HCT116 (cell line): ENCODE results near the gene PIKFYVE. TPM values are rescaled to one million over a fixed set of nuclear protein-coding genes. Genes with fewer than 3 reads are reported as not detected.

Experiments
- ATAC-seq: fragments of 200-7000 bp; cut with Tn5 transposase; 2 replicates; pipeline ENCODE4 v1.9.1; 2020; ENCODE audit warnings: mild to moderate bottlenecking, moderate library complexity
- BruUV-seq: library from RNA; stranded (reverse); fragments of 400-500 nt; replicated peaks from 2 replicates; lab custom pipeline; 2021; lab: Mats Ljungman, UMichigan
- CTCF ChIA-PET: fragments of 300-600 bp; sonication (Branson Sonifier 250); formaldehyde crosslinking; loops from one replicate; lab custom pipeline; 2021; ENCODE audit warnings: antibody characterized with exemption; lab: Charles Lee
- POLR2A ChIA-PET: fragments of 300-600, 350-600 bp; sonication (Branson Sonifier 250); formaldehyde crosslinking; loops from one replicate; lab custom pipeline; 2021; ENCODE audit warnings: antibody characterized with exemption; lab: Charles Lee
- RAD21 ChIA-PET, 2 experiments: fragments of 300-600 bp; sonication (Branson Sonifier 250); formaldehyde crosslinking; loops; one replicate each; lab custom pipeline; 2023; ENCODE audit warnings: low total read pairs in 2 of 2; ENCODE audit not compliant: uncharacterized antibody in 2 of 2, unreplicated experiment in 2 of 2, low non-redundant PET in 1 of 2; lab: Charles Lee
- DNase-seq: peaks from one replicate; pipeline ENCODE4 v3.0.0-alpha.2; 2010; ENCODE audit warnings: low read depth, low spot score
- H2AFZ ChIP-seq: fragments of 200-600 bp; shearing (Covaris generic), sonication (generic); 2 replicates; pipeline ENCODE4 v1.6.1; 2017; ENCODE audit warnings: low read depth, mixed run types, mixed read lengths, antibody characterized with exemption, low read length; ENCODE audit not compliant: poor library complexity, severe bottlenecking
- H3K27ac ChIP-seq: 2 replicates; pipeline ENCODE4 v1.5.1; 2012; ENCODE audit warnings: low read depth, low read length
- H3K27me3 ChIP-seq: fragments of 200-600 bp; sonication (generic); 2 replicates; pipeline ENCODE4 v1.6.1; 2016; ENCODE audit warnings: mixed run types, low read length, mixed read lengths; ENCODE audit not compliant: insufficient read depth
- H3K36me3 ChIP-seq, 2 experiments: fragments of 200-500 bp in 1 of 2; fragments of 200-600 bp in 1 of 2; sonication (Bioruptor generic) in 1 of 2; sonication (generic) in 1 of 2; 2 replicates each; pipeline versions ENCODE4 v1.5.1 to v1.6.1; 2014 to 2016; ENCODE audit warnings: low read length in 2 of 2, inconsistent platforms in 1 of 2, mixed read lengths in 1 of 2, mixed run types in 1 of 2; ENCODE audit not compliant: insufficient read depth in 2 of 2, control insufficient read depth in 1 of 2
- H3K4me1 ChIP-seq, 2 experiments: fragments of 200-600 bp in 1 of 2; sonication (generic) in 1 of 2; 2 replicates each; pipeline versions ENCODE4 v1.5.1 to v1.6.1; 2012 to 2017; ENCODE audit warnings: low read length in 2 of 2, inconsistent platforms in 1 of 2, mild to moderate bottlenecking in 1 of 2, mixed read lengths in 1 of 2, mixed run types in 1 of 2, moderate library complexity in 1 of 2; ENCODE audit not compliant: insufficient read depth in 2 of 2, control insufficient read depth in 1 of 2
- H3K4me2 ChIP-seq: fragments of 200-600 bp; sonication (generic); 2 replicates; pipeline ENCODE4 v1.6.1; 2017; ENCODE audit warnings: mixed run types, low read length, mixed read lengths
- H3K4me3 ChIP-seq, 2 experiments: fragments of 200-600 bp in 1 of 2; sonication (generic) in 1 of 2; replicated peaks in 1 of 2; 2 replicates each; pipeline ENCODE4 v1.5.1; 2011 to 2016; ENCODE audit warnings: low read length in 2 of 2, control low read depth in 1 of 2, low read depth in 1 of 2, mild to moderate bottlenecking in 1 of 2, mixed read lengths in 1 of 2, mixed run types in 1 of 2
- H3K79me2 ChIP-seq: fragments of 200-600 bp; sonication (generic); 2 replicates; pipeline ENCODE4 v1.6.1; 2017; ENCODE audit warnings: mild to moderate bottlenecking, mixed run types, low read length, moderate library complexity, mixed read lengths; ENCODE audit not compliant: insufficient read depth
- H3K9ac ChIP-seq: fragments of 200-600 bp; sonication (generic); 2 replicates; pipeline ENCODE4 v1.6.1; 2016; ENCODE audit warnings: low read length, mixed read lengths
- H3K9me2 ChIP-seq: fragments of 200-600 bp; sonication (generic), shearing (Covaris generic); 2 replicates; pipeline ENCODE4 v1.6.1; 2017; ENCODE audit warnings: mixed run types, mild to moderate bottlenecking, moderate library complexity; ENCODE audit not compliant: insufficient read depth
- H3K9me3 ChIP-seq, 2 experiments: fragments of 200-500 bp in 1 of 2; fragments of 200-600 bp in 1 of 2; sonication (Bioruptor generic) in 1 of 2; sonication (generic) in 1 of 2; 2 replicates each; pipeline ENCODE4 v1.6.1; 2014 to 2017; ENCODE audit warnings: low read length in 2 of 2, mixed read lengths in 2 of 2, inconsistent platforms in 1 of 2, low read depth in 1 of 2, mild to moderate bottlenecking in 1 of 2, mixed run types in 1 of 2, moderate library complexity in 1 of 2; ENCODE audit not compliant: control insufficient read depth in 1 of 2, insufficient read depth in 1 of 2
- H4K20me1 ChIP-seq: fragments of 200-600 bp; sonication (generic), shearing (Covaris generic); 2 replicates; pipeline ENCODE4 v1.6.1; 2017; ENCODE audit warnings: mixed run types, mild to moderate bottlenecking, moderate library complexity; ENCODE audit not compliant: insufficient read depth
- EGR1 ChIP-seq: IDR thresholded peaks from 2 replicates; pipeline ENCODE4 v1.6.1; 2012; ENCODE audit warnings: low read depth
- EZH2 ChIP-seq: fragments of 200-600 bp; sonication (generic); IDR thresholded peaks from 2 replicates; pipeline ENCODE4 v1.6.1; 2017; ENCODE audit warnings: antibody characterized with exemption, mixed run types
- EZH2phosphoT487 ChIP-seq: fragments of 200-600 bp; IDR thresholded peaks from 2 replicates; pipeline ENCODE4 v1.6.1; 2018; ENCODE audit warnings: antibody characterized with exemption, borderline replicate concordance
- FOSL1 ChIP-seq: IDR thresholded peaks from 2 replicates; pipeline ENCODE4 v1.6.1; 2012; ENCODE audit warnings: low read depth
- POLR2AphosphoS5 ChIP-seq: IDR thresholded peaks from 2 replicates; pipeline ENCODE4 v1.6.1; 2011; ENCODE audit warnings: mild to moderate bottlenecking, low read depth, low read length, moderate library complexity
- REST ChIP-seq: IDR thresholded peaks from 2 replicates; pipeline ENCODE4 v1.6.1; 2012; ENCODE audit warnings: low read depth
- ZBTB33 ChIP-seq: IDR thresholded peaks from 2 replicates; pipeline ENCODE4 v1.6.1; 2011; ENCODE audit warnings: mild to moderate bottlenecking, low read length, moderate library complexity; ENCODE audit not compliant: insufficient replicate concordance; ENCODE audit errors: extremely low read depth
- intact Hi-C: fragments of 100-400 bp; cut with micrococcal nuclease; formaldehyde crosslinking; loops from 2 replicates; pipeline ENCODE4 v1.10.0; 2022
- total RNA-seq: library from RNA; stranded (reverse); gene quantifications from one replicate; pipeline ENCODE4 v1.2.1, GENCODE V29; 2021; ENCODE audit not compliant: unreplicated experiment

Gene PIKFYVE
- total RNA-seq, 1 experiment from 2014 or later = 21.8 TPM

- no peak for ATAC-seq
- no peak overlapping the region for H3K27ac ChIP-seq
- RAD21 ChIA-PET = no interaction called here
- H2AFZ ChIP-seq = no peak overlapping the region
- intact Hi-C loops = no loop called here
- peaks cover 0 to 9% of the 10 kb centered on the region in 2 experiments; a peak in 3 of 4 replicates for H3K36me3 ChIP-seq
- POLR2A ChIA-PET = no interaction called here
- H4K20me1 ChIP-seq = no peaks in the 10 kb centered on the region
- H3K79me2 ChIP-seq = no peaks in the 10 kb centered on the region
- no peak for DNase-seq
- BruUV-seq = no TSS peak
- H3K4me1 ChIP-seq = no peaks in the 10 kb centered on the region
- H3K4me2 ChIP-seq = no peak overlapping the region
- CTCF ChIA-PET = no interaction called here
- H3K9me2 ChIP-seq = no peaks in the 10 kb centered on the region
- H3K9me3 ChIP-seq = no peaks in the 10 kb centered on the region
- H3K27me3 ChIP-seq = no peaks in the 10 kb centered on the region
- H3K4me3 ChIP-seq = no peak overlapping the region
- TF ChIP-seq EGR1 (no peak), REST (no peak), ZBTB33 (no peak), FOSL1 (no peak), EZH2 (no peak), EZH2phosphoT487 (no peak), POLR2AphosphoS5 (no peak)
- TF ChIP-seq, all 23 proteins: peak for 0
- no peak overlapping the region for H3K9ac ChIP-seq
These were observed 60.0 kb downstream of the PIKFYVE start for GRCh38 chr2:208326016-208326415.
